HFFc6 (cell line): Measurements from ENCODE around the gene OR2H1. TPM values are rescaled to one million over a fixed set of nuclear protein-coding genes. Genes with fewer than 3 reads are reported as not detected.

Source experiments
- DNase-seq: peaks from one replicate; pipeline ENCODE4 v3.0.0-alpha.2; 2018
- H3K27ac Mint-ChIP-seq: 2 replicates; pipeline ENCODE4 v1.8.0; 2020; ENCODE audit warnings: mild to moderate bottlenecking, mixed read lengths
- H3K27me3 Mint-ChIP-seq: 2 replicates; pipeline ENCODE4 v1.8.0; 2021; ENCODE audit warnings: mild to moderate bottlenecking, moderate library complexity, mixed read lengths; ENCODE audit not compliant: insufficient read depth
- H3K36me3 Mint-ChIP-seq: 2 replicates; pipeline ENCODE4 v1.8.0; 2021; ENCODE audit warnings: low read depth, mixed read lengths
- H3K4me1 Mint-ChIP-seq: 2 replicates; pipeline ENCODE4 v1.8.0; 2020; ENCODE audit warnings: low read depth, mixed read lengths
- H3K4me3 Mint-ChIP-seq: 2 replicates; pipeline ENCODE4 v1.8.0; 2020; ENCODE audit warnings: mild to moderate bottlenecking, moderate library complexity, mixed read lengths
- H3K9me3 Mint-ChIP-seq: 2 replicates; pipeline ENCODE4 v1.8.0; 2020; ENCODE audit warnings: mild to moderate bottlenecking, mixed read lengths
- CTCF ChIP-seq: fragments of 200-600 bp; sonication (generic); IDR thresholded peaks from 2 replicates; pipeline ENCODE4 v1.5.0; 2021; ENCODE audit warnings: antibody characterized with exemption, mild to moderate bottlenecking
- total RNA-seq, 6 experiments: library from RNA; stranded (reverse); fragmentation: NEBNext Ultra II Directional; extraction: Animal tissue kit (Norgen Biotek cat#: 25700); gene quantifications; 2 replicates in 1 of 6; 3 replicates in 5 of 6; pipeline ENCODE4 v1.2.3, GENCODE V29; 2021

Gene OR2H1
- total RNA-seq, 6 experiments from 2014 or later: not detected

GRCh38 chr6:29502597-29502996, 45.6 kb downstream of the OR2H1 start:
- TF ChIP-seq CTCF: no peak
- Mint-ChIP-seq H3K4me1 (no peaks in the 10 kb centered on the region), H3K27me3 (no peaks in the 10 kb centered on the region; the same call in 1 of the 2 replicates), H3K9me3 (peaks cover 44% of the 10 kb centered on the region), H3K4me3 (no peak overlapping the region), H3K27ac (no peak overlapping the region), H3K36me3 (no peaks in the 10 kb centered on the region; the same call in 1 of the 2 replicates)
- DNase-seq: no peak

GRCh38 chr6:29504961-29505360, 48.0 kb downstream of the OR2H1 start:
- H3K27ac Mint-ChIP-seq: no peak overlapping the region
- no peaks in the 10 kb centered on the region; the same call in 1 of the 2 replicates for H3K36me3 Mint-ChIP-seq
- peaks cover 45% of the 10 kb centered on the region for H3K9me3 Mint-ChIP-seq
- no peaks in the 10 kb centered on the region; the same call in 1 of the 2 replicates for H3K27me3 Mint-ChIP-seq
- DNase-seq: no peak
- H3K4me3 Mint-ChIP-seq: no peak overlapping the region
- H3K4me1 Mint-ChIP-seq: no peaks in the 10 kb centered on the region
- TF ChIP-seq CTCF: no peak

GRCh38 chr6:29505808-29506207, 48.9 kb downstream of the OR2H1 start:
- peaks cover 42% of the 10 kb centered on the region for H3K9me3 Mint-ChIP-seq
- no peak overlapping the region for H3K27ac Mint-ChIP-seq

GRCh38 chr6:29506446-29507067, 49.6 kb downstream of the OR2H1 start:
- Mint-ChIP-seq H3K4me3 (no peak overlapping the region), H3K27ac (no peak overlapping the region), H3K4me1 (no peaks in the 10 kb centered on the region), H3K27me3 (peaks cover 2% of the 10 kb centered on the region; the same call in 1 of the 2 replicates), H3K9me3 (peaks cover 46% of the 10 kb centered on the region), H3K36me3 (no peaks in the 10 kb centered on the region; the same call in 1 of the 2 replicates)
- TF ChIP-seq CTCF: no peak
- no peak for DNase-seq

More at GRCh38 chr6:29505808-29506207, 48.9 kb downstream of the OR2H1 start:
- H3K4me3 Mint-ChIP-seq: no peak overlapping the region
- TF ChIP-seq CTCF: no peak
- no peak for DNase-seq
- no peaks in the 10 kb centered on the region; the same call in 1 of the 2 replicates for H3K36me3 Mint-ChIP-seq
- no peaks in the 10 kb centered on the region for H3K4me1 Mint-ChIP-seq
- H3K27me3 Mint-ChIP-seq: peaks cover 2% of the 10 kb centered on the region; the same call in 1 of the 2 replicates

- Mint-ChIP-seq H3K36me3 (no peaks in the 10 kb centered on the region; the same call in 1 of the 2 replicates), H3K27ac (no peak overlapping the region), H3K9me3 (peaks cover 50% of the 10 kb centered on the region), H3K4me1 (no peaks in the 10 kb centered on the region), H3K27me3 (peaks cover 2% of the 10 kb centered on the region; the same call in 1 of the 2 replicates), H3K4me3 (no peak overlapping the region)
- no peak for TF ChIP-seq CTCF
- DNase-seq: no peak
These were observed 50.4 kb downstream of the OR2H1 start for GRCh38 chr6:29507319-29507718.
